Activated naive CD4-positive, alpha-beta T cell treated with anti-CD3 and anti-CD28 coated beads, Interleukin-2, amount 10 ng/mL, durations not matched to agents 7 days and 5 days (primary cell): ENCODE data around the gene LCE5A.
A peak's percentile ranks its signal among the peaks of the same experiment; 100 is the strongest.

ENCODE experiments used
- CTCF ChIA-PET: fragments of 350-600 bp; sonication (Branson Sonifier 250); formaldehyde crosslinking; loops from one replicate; lab custom pipeline; 2021; ENCODE audit warnings: antibody characterized with exemption; lab: Charles Lee
- DNase-seq: peaks from one replicate; pipeline ENCODE4 v3.0.0-alpha.2; 2020
- H3K27ac Mint-ChIP-seq: one replicate; pipeline ENCODE4 v1.8.0; 2021; ENCODE audit warnings: mild to moderate bottlenecking, moderate library complexity, mixed read lengths
- H3K27me3 Mint-ChIP-seq: one replicate; pipeline ENCODE4 v1.8.0; 2021; ENCODE audit warnings: mild to moderate bottlenecking, mixed read lengths
- H3K36me3 Mint-ChIP-seq: one replicate; pipeline ENCODE4 v1.8.0; 2021; ENCODE audit warnings: mixed read lengths
- H3K4me1 Mint-ChIP-seq: one replicate; pipeline ENCODE4 v1.8.0; 2021; ENCODE audit warnings: mixed read lengths
- H3K4me3 Mint-ChIP-seq: one replicate; pipeline ENCODE4 v1.8.0; 2021; ENCODE audit warnings: mild to moderate bottlenecking, moderate library complexity, mixed read lengths
- H3K9me3 Mint-ChIP-seq: one replicate; pipeline ENCODE4 v1.8.0; 2021; ENCODE audit warnings: mixed read lengths

LCE5A gene

DNA sequence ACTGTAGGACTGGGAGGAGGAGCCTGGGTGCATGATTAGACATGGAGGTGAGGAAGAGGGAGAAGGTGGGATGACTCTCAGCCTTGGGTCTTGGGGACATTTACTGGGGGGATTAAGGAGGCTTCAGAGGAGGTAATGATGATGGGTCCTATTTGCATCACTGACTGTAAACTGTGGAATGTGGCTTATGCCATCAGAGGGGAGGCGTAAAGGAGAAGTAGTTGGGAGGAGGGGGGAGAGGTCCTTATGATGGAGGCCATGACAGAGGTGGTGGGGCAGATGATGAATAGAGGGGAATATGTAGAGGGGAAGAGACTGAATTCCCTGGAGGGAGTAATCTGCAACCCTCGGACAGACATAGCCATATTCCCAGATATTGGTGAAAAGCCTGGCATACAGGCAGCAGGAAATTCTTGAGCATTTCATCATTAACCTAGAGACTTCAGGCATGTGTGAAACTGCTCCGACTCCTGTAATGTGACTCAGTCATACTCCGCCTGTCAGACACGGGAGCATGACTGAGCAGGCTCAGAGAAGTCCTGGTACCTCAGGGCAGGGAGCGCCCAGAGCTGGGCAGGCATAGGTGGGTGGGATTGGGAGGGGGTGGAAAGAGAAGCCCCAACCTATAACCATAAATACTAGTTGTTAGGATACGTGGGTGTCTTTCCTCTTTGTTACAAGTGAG, 8.0 kb upstream of the LCE5A start:
- Mint-ChIP-seq H3K9me3 (no peaks in the 10 kb centered on the region), H3K36me3 (no peaks in the 10 kb centered on the region), H3K27ac (no peak overlapping the region), H3K27me3 (peaks cover 4% of the 10 kb centered on the region), H3K4me3 (no peak overlapping the region), H3K4me1 (no peaks in the 10 kb centered on the region)
- CTCF ChIA-PET = no interaction called here
- DNase-seq = no peak

DNA sequence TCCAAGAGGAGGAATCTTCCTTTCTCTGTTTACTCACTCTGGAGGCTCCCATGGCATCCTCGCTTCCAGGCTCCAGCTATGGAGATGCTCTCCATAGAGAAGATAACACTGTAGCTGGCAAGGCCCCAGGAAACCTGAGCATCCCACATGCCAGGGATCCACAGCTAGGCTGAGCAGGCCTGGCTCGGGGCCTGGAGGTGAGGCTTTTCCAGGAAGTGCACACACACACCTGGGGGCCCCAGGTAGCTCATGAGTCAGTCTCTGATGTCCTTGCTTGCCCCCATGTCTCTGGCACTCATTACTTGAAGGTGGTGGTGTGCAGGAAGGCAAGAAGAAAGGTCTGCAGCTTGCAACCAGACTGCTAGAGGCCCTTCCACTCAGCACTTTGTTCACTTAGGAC, 5.5 kb upstream of the LCE5A start:
- no peaks in the 10 kb centered on the region for H3K36me3 Mint-ChIP-seq
- H3K4me3 Mint-ChIP-seq = no peak overlapping the region
- H3K9me3 Mint-ChIP-seq = no peaks in the 10 kb centered on the region
- H3K4me1 Mint-ChIP-seq = no peaks in the 10 kb centered on the region
- peaks cover 4% of the 10 kb centered on the region for H3K27me3 Mint-ChIP-seq
- no peak for DNase-seq
- CTCF ChIA-PET = interaction anchor here (0.6 to 1.2 kb wide), 2 partner anchors 9 to 298 kb away, joined by 3 to 4 read pairs; no protein-coding TSS in a partner anchor
- H3K27ac Mint-ChIP-seq = no peak overlapping the region

DNA sequence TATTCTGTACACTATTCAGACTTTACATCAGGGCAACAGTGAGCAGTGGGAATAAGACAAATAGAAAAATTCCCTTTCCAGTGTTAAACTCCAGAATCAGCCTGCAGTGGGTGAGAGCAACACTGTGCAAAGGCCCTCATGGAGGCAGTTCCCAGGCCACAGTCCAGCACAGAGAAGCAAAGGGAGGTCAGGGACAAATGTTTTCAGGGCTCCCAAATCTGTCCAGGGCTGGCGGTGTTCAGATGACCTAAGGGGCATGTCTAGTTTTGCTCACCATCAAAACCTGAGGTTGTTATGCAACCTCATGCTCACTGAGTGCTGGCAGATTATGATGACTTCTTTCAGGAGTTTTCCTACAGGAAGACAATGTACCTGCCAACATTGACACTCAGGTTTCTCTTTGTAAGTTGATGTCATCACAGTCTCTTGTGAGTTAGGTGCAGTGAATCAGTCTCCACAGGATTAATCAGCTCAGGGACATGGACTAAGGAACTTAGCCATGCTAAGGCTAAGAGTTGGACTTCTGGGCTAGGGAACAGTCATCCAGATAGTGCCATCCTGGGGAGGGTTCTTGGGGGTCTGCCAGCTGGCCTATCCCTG, 3.6 kb upstream of the LCE5A start:
- H3K4me3 Mint-ChIP-seq = no peak overlapping the region
- no peaks in the 10 kb centered on the region for H3K4me1 Mint-ChIP-seq
- H3K9me3 Mint-ChIP-seq = no peaks in the 10 kb centered on the region
- DNase-seq = no peak
- H3K27ac Mint-ChIP-seq = no peak overlapping the region
- no peaks in the 10 kb centered on the region for H3K36me3 Mint-ChIP-seq
- peaks cover 19% of the 10 kb centered on the region for H3K27me3 Mint-ChIP-seq
- CTCF ChIA-PET = no interaction called here

DNA sequence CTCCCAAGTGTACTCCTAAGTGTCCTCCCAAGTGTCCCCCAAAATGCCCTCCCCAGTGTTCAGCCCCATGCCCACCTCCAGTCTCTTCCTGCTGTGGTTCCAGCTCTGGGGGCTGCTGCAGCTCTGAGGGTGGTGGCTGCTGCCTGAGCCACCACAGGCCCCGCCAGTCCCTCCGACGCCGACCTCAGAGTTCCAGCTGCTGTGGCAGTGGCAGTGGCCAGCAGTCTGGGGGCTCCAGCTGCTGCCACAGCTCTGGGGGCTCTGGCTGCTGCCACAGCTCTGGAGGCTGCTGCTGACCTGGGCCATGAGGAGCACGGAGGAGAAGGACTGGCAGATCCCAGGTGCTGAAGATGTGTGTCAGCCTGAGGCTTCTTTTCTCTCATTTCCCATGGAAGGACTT, 993 bp downstream of the LCE5A start:
- H3K27ac Mint-ChIP-seq = no peak overlapping the region
- H3K4me3 Mint-ChIP-seq = no peak overlapping the region
- H3K9me3 Mint-ChIP-seq = no peaks in the 10 kb centered on the region
- no peak for DNase-seq
- no peaks in the 10 kb centered on the region for H3K36me3 Mint-ChIP-seq
- peaks cover 56% of the 10 kb centered on the region for H3K27me3 Mint-ChIP-seq
- CTCF ChIA-PET = no interaction called here
- H3K4me1 Mint-ChIP-seq = no peaks in the 10 kb centered on the region

DNA sequence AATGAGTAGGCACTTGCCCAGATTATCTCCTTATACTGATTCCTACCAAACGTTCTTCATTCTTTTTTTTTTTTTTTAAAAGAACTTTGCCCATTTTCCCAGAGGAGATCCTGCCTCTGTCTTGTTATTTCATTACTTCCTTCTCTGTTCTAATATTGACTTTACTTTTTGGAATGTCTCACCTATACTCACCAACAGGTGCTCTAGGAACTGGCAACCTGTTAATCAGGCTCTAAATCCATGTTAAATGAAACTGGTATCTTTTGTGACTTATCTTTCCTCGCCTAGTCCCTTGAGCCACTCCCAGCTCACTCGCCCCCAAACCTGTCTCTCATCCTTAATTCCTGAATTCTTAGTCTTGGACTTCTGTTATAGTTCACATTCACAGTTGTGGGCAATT, 2.5 kb downstream of the LCE5A start:
- Mint-ChIP-seq H3K27ac (no peak overlapping the region), H3K9me3 (no peaks in the 10 kb centered on the region), H3K4me3 (no peak overlapping the region), H3K36me3 (no peaks in the 10 kb centered on the region), H3K27me3 (peaks cover 70% of the 10 kb centered on the region), H3K4me1 (no peaks in the 10 kb centered on the region)
- CTCF ChIA-PET = no interaction called here
- no peak for DNase-seq

DNA sequence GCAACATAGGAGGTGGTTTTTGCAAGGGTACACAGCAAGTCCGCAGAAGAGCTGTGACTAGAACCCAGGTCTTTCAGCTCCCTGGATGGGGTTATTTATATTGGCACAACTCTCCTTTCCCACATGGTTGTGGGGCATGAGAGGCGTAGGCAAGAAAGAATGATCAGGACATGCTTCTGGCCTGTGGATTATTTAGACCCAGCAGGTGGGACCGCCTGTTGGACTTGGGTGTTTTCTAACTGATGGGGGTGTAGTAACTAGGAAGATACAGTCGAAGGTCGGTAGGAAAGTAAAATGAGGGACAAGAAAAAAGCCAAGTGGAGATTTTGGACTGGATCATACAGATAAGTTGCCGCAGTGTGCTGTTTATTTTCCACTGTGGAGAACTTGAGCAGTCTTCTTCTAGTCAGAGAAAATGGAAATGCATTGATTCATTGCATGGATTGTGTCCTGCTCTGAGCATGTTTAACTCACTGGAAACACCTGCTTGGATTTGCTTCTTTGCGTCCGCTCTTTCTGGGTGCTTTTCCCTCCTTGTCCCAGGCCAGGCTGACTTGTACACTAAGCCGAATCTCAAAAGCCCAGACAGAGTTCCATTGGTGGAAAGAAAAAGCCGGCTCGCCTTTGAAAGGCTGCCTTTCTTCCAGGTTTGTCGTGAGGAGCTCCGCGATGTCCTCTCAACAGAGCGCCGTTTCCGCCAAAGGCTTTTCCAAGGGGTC, 4.3 kb downstream of the LCE5A start:
- H3K4me3 Mint-ChIP-seq = no peak overlapping the region
- H3K27ac Mint-ChIP-seq = no peak overlapping the region
- peaks cover 70% of the 10 kb centered on the region for H3K27me3 Mint-ChIP-seq
- CTCF ChIA-PET = no interaction called here
- H3K4me1 Mint-ChIP-seq = no peaks in the 10 kb centered on the region
- H3K9me3 Mint-ChIP-seq = no peaks in the 10 kb centered on the region
- no peak for DNase-seq
- H3K36me3 Mint-ChIP-seq = no peaks in the 10 kb centered on the region

DNA sequence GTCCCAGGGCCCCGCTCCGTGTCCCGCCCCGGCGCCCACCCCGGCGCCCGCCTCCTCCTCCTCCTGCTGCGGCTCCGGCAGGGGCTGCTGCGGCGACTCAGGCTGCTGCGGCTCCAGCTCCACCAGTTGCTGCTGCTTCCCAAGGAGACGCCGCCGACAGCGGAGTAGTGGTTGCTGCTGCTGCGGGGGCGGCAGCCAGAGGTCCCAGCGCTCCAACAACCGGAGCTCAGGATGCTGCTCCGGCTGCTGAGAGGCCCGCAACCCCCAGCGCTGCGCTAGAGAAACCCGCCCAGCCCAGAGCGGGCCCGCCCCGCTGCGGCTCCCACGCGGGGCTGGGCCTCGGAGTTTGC, 4.8 kb downstream of the LCE5A start:
- Mint-ChIP-seq H3K27ac (no peak overlapping the region), H3K4me1 (no peaks in the 10 kb centered on the region), H3K4me3 (no peak overlapping the region), H3K27me3 (peaks cover 70% of the 10 kb centered on the region), H3K36me3 (no peaks in the 10 kb centered on the region), H3K9me3 (no peaks in the 10 kb centered on the region)
- DNase-seq = no peak
- CTCF ChIA-PET = no interaction called here

DNA sequence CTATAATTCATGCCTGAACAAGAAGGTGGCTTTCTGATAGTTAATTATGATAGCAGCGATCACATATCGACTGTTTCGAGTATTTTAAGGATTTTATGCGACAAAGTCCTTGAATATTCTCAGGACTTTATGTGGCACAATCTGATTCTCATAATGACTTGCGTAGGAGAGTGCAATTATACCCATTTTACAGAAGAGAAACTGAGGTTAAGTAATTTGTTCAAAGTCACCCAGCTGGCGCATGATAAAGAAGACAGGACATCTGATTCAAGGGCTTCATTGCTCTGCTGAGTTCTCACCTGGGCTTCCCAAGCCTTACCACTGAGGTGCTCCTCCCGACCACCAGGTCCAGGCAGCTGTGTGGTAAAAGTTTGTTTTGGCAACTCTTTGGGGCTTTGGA, 5.5 kb downstream of the LCE5A start:
- no peaks in the 10 kb centered on the region for H3K9me3 Mint-ChIP-seq
- H3K27me3 Mint-ChIP-seq = peaks cover 64% of the 10 kb centered on the region
- CTCF ChIA-PET = no interaction called here

DNA sequence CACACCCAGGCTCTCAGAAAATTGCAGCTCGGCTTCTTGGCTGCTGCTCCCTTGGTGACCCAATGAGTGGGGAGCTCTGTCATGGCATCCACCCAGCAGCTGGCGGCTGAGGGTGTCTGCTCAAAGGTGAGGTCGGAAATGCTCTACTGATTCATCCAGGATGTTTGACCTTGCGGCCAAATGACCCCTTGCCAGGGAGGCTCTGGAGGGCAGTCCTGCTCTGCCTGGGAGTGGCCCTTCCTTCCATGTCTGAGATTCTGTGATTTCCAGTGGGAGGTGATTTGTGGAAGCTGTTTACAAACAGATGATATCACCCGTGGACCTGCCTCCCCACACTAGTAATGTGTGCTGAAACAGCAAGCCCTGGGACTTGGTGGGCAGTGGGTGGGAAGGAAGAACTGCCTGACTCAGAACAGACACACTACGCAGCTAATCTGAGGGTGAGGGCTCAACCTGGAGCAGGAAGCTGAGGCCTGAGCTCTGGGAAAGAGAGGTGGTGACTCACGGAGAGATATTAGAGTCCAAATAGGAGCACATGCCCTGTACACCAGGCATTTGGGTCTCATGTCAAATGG, 6.7 kb downstream of the LCE5A start:
- Mint-ChIP-seq H3K27ac (no peak overlapping the region), H3K4me3 (no peak overlapping the region), H3K36me3 (no peaks in the 10 kb centered on the region), H3K4me1 (no peaks in the 10 kb centered on the region), H3K9me3 (no peaks in the 10 kb centered on the region), H3K27me3 (peaks cover 51% of the 10 kb centered on the region)
- CTCF ChIA-PET = interaction anchor here (1.7 kb wide), 1 partner anchor 21 kb away, joined by 7 read pairs; no protein-coding TSS in a partner anchor
- DNase-seq = no peak

More for the DNA sequence above, 5.5 kb downstream of the LCE5A start:
- H3K36me3 Mint-ChIP-seq = no peaks in the 10 kb centered on the region
- no peaks in the 10 kb centered on the region for H3K4me1 Mint-ChIP-seq
- no peak overlapping the region for H3K4me3 Mint-ChIP-seq
- no peak overlapping the region for H3K27ac Mint-ChIP-seq
- no peak for DNase-seq

DNA sequence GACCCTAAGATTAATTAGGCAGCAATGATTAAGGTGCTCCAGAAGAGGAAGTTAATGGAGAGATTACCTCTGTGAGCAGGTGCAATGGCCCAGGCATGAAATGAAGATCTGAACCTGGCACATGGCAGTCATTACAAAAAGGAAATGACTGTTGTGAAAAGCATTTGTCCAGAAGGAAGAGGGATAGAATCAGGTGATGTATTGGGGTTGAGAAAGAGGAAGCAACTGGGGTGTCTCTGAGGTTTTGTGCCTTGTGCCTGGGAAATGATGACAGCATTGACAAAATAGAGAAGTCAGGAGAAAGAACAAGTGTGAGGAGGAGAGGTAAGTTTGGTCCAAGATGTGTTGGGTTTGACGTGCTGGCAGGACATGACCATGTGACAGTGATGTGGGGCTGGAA, 9.2 kb downstream of the LCE5A start:
- CTCF ChIA-PET = no interaction called here
- H3K9me3 Mint-ChIP-seq = no peaks in the 10 kb centered on the region

DNA sequence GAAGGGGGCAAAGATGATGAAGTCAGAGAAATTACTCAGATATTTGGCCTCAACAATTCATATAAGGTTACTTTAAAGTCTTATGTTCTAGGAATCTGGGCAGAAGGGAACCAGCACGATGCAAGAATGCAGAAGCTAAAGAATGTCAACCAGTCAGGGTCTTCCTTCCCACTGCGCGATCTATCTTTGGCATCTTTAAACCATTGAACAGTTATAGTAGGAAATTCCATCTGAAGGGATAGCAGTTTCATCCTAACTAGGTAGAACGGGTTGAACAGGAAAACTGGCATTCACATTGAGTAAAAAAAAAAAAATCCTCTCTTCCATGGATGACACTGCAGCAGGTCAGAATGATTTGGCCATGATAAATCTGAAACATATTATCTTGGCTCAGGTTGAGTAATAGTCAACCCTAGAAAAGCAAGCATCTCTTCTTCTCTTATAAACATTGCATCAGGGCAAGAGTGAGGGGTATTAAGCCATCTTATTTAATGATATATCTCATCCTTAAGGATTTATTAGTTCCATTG, 10.0 kb downstream of the LCE5A start:
- DNase-seq = no peak
- peaks cover 23% of the 10 kb centered on the region for H3K27me3 Mint-ChIP-seq

More for the DNA sequence above, 9.2 kb downstream of the LCE5A start:
- Mint-ChIP-seq H3K4me3 (no peak overlapping the region), H3K27me3 (peaks cover 31% of the 10 kb centered on the region), H3K27ac (no peak overlapping the region), H3K36me3 (no peaks in the 10 kb centered on the region), H3K4me1 (no peaks in the 10 kb centered on the region)
- no peak for DNase-seq

DNA sequence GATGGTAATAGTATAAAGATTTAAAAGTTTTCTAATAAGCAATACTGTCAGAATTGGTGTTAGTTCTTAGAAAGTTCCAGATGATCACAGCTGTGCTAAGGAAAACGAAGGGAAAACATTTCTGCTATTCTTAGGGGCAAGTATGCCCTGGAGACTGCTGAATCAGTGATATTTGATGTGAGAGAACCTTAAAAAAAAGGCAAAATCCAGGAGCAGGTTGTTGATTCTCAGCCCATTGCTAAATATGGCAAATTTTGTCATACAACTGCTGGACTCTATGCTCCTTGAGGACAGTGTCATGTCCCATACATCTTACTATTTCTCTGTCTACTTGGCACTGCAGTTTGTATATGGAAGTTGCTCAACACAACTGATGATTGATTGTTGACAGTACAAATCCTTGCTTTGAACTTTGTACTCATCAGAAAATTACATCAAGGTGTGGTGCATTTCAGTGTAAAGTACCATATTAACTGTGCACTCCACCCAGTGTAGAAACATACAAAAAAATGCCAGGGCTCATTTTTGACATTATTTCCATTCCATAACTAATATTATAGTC, 14.6 kb downstream of the LCE5A start:
- no peaks in the 10 kb centered on the region for H3K9me3 Mint-ChIP-seq
- no peaks in the 10 kb centered on the region for H3K4me1 Mint-ChIP-seq
- H3K4me3 Mint-ChIP-seq = no peak overlapping the region
- no peak for DNase-seq
- CTCF ChIA-PET = no interaction called here
- H3K36me3 Mint-ChIP-seq = no peaks in the 10 kb centered on the region
- no peak overlapping the region for H3K27ac Mint-ChIP-seq
- H3K27me3 Mint-ChIP-seq = peaks cover 8% of the 10 kb centered on the region

More for the DNA sequence above, 10.0 kb downstream of the LCE5A start:
- Mint-ChIP-seq H3K36me3 (no peaks in the 10 kb centered on the region), H3K9me3 (no peaks in the 10 kb centered on the region), H3K4me1 (no peaks in the 10 kb centered on the region), H3K4me3 (no peak overlapping the region), H3K27ac (no peak overlapping the region)
- CTCF ChIA-PET = no interaction called here

DNA sequence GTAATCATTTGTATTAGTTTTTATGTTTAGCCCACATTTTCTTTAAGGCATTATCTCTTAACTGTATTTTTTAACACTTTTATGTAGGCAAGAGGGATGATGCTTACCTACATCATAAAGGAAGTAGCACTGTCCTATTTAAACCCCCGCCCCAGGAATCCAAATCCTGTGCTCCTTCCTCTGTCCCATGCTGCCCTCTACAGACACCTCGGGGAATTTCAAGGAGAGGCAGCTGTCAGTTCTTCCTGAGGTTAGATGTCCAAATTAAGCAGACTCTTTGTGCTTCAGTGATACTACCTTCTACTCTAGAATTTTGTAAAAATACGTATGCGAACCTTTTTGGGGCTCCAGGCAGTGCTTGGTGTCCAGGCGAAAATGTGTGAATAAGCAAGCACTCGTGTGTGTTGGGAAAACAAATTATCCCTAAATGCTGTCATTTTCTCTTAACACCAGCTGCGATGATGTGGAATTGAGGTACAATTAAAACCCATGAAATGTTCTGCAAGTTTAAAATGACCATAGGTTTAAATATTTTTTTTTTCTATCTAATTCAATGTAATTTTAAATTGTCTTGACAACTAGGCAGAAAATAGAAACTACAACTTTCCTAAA, 22.8 kb downstream of the LCE5A start:
- CTCF ChIA-PET = interaction anchor here (0.8 to 2.7 kb wide), 3 partner anchors 34 to 93 kb away, joined by 4 to 10 read pairs (median 9); no protein-coding TSS in a partner anchor
- Mint-ChIP-seq H3K36me3 (no peaks in the 10 kb centered on the region), H3K27me3 (peaks cover 4% of the 10 kb centered on the region), H3K4me3 (no peak overlapping the region), H3K27ac (no peak overlapping the region), H3K4me1 (no peaks in the 10 kb centered on the region), H3K9me3 (no peaks in the 10 kb centered on the region)
- peak; percentile 54 for DNase-seq

DNA sequence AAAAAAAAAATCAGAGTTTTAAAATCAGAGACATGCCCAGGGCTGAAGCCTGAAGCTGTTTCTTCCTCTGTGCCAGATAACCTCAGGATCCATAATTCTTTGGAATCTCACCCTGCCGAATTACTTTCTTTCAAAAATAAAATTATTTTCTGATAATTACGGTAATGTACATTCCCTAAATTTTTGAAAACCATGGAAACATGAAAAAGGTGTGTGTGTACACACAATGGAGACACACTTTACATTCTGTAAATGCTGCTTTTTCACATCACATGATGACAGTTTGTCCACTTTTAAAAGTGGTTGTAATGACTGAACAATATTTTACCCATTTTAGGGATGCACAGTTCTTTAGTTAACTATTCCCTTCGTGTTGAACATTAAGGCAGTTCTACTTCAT, 25.2 kb downstream of the LCE5A start:
- CTCF ChIA-PET = no interaction called here
- Mint-ChIP-seq H3K4me1 (no peaks in the 10 kb centered on the region), H3K27ac (no peak overlapping the region), H3K4me3 (no peak overlapping the region), H3K36me3 (no peaks in the 10 kb centered on the region), H3K9me3 (no peaks in the 10 kb centered on the region), H3K27me3 (peaks cover 5% of the 10 kb centered on the region)
- DNase-seq = no peak
